ENCODE results near the gene FILIP1L.

FILIP1L gene

DNA sequence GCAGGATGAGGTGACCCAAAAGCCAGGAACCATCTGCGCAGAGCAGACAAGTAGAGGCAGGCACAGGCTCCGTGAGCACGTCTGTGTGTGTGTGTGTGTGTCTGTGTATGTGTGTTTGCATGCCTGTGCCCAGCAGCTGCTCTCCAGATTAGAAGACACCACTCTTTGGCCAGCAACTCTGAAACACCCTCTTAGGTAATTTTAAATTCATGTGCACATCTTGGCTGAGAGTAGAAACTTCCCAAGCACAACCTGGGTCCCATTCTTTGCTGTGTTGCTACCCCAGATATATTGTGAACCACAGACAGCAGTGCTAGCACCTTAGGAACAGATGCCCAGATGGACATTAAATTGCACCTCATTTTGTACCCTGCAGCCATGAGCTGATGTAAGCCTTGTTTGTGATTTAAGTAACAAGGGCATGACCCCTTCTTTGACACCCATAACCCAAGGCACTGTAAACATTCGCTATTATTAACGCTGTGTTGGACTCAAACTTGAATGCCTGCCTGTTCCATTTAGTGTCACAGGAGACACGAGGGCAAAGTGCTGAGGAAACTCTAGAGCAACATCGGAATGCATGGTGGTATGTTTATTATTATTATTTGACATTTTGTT, at the start of gene FILIP1L:
Gene FILIP1L (minus strand): TSS at position 89 of the 618 bp plus-strand sequence.
- no peak for DNase-seq

DNA sequence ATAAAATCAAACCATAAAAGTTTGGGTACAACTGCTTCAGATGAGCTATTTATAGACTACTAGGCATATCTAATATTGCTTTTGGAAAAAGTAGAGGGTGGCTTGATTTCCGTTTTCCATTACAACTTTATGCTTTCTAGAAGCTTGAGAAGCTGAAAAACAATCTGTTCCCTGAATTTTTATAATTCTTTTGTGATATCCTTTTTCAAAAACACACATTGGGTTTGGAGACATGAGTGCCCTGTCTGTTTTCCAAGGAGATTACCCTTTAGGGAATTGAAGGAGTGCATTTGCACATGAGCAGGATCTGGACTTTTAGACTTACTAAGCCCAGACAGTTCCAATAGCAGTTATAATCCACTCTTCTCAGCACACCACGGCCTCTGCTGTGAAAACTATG, 49.5 kb upstream of the FILIP1L start:
- DNase-seq: no peak

DNA sequence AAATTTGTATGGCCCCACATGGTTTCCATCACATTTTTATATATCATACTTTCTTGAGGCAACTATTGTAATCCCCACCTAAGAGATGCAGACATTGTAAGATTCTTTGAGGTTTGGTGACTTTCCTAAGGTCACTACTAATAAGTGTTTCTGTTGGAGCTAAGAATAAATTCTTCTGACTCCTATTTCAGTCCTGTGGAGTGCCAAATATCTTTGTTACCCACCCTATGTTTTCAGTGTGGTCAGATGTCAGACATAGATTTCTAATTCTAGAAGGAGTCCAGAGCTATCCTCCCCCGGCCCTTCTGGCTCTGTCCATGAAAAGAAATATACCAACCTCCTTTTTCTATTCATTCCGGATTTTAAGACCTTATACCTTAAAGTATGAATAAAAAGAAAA, 46.2 kb upstream of the FILIP1L start:
- no peak for DNase-seq

DNA sequence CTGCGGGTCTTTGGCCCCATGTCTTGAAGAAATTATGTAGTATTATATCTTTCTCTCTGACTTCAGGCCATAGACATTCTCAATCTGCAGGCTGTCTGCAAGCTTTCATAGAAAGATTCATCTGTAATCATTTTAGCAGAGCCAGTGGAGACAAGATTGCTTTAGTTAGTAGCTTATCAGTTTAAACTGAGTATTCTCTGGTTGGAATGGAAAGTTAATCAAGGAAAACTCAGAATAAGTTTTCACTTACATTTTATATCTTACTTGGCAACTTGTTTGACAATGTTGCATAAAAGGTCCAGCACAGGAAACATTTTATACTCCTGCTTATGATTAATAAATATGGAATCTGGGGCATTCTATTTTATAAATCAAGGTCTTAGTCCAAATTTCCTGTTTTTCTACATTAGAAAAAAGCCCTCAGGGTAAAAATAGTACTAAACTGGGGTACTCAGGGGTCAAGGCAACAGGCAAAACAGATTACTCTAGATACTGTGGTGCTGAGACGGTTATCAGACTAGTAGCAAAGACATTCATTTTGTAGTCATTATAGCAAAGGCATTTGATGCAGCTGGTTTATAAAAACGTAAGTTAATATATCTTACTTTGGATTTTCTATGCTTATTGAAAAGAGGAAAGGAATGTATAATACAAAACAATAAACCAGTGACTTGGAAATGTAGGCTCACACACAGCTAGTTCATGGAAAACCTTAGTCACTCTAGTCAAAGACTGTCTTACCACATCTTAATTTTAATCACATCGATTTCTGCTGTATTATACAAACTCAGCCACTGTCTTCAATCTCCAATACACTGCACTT, 45.2 kb upstream of the FILIP1L start:
- DNase-seq: no peak

DNA sequence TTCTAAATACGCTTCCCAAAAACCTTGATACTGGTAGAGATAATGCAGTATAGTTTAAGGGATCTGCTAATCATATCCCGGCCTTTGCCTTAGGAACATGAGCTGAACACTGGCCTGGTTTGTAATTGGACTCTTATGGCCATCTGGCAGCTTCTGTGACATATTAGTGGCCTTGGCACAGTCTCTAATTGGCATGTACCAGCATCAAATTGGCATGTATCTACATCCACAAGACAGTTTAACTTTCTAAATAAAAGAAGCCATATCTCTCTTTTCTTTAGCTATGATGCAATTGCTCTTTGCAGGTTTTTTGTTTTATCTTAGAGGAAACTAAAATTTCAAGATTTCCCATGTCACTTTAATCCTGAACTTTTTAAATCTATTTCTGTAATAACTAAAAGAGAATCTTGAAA, 44.6 kb upstream of the FILIP1L start:
- no peak for DNase-seq

DNA sequence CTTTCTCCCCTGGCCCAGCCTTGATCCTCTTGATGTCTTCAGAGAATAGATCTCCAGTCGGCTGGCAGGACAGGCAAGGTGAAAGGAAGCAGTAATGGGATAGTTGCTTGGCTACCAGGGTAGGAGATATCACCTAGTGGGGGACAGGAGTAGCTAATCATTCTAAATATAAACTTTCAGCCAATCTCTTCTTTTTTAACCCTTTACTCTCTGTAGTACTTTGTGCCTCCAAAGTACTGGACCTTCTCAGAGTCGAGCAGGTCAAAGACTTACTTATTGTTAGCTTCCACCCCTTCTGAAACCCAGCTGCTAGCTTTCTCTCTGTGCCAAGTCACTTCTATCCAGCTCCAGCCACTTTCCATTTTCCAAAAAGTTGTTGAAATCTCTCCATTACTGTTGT, 43.4 kb upstream of the FILIP1L start:
- no peak for DNase-seq

DNA sequence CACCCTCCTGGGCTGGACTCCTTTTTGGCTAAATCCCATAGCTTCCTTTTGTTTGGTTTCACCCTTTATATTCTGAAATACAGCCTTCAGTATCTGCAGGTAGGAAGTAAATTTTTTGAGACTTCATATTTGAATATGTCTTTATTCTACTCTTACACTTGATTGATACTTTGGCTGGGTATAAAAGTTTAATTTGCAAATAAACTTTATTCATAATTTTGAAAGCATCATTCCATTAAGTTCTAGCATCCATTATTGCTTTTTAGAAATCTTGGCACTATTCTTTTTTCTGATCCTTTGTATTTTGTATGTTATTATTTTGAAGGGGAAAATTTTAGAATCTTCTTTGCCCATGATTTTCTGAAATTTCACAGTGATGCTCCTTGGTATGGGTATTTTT, 41.3 kb upstream of the FILIP1L start:
- DNase-seq: no peak

DNA sequence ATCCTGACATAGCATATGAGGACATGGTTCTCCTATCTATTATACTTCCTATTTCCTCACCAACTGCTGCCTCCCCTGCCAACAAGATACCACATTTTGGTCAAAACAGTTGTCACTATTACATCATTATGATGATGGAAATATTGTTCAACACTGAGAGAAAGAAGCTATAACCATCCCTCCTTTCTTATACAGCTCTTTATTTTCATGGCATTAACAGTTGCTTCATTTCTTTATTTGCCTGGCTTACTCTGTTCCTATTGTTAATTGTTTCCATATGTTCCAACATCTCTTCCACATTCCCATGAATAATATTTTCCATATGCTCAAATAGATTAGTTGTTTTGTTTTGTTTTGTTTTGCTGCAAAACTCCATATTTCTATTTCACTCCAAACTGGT, 40.8 kb upstream of the FILIP1L start:
- no peak for DNase-seq

DNA sequence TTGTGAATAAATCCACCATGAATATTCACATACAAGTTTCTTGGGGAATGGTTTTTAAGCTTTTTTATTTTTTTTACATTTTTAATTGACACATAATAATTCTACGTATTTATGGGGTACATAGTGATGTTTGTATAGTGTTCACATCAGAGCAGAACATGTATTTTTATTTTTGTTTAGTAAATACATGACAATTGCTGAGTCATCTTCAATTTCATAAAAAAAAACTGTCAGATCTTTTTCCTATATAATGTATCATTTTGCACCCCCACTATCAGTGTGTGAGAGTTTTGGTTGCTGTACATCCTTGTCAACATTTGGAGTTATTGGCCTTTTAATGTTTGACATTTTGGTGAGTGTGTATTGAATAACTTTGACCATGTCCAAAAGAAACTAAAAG, 39.9 kb upstream of the FILIP1L start:
- DNase-seq: no peak

DNA sequence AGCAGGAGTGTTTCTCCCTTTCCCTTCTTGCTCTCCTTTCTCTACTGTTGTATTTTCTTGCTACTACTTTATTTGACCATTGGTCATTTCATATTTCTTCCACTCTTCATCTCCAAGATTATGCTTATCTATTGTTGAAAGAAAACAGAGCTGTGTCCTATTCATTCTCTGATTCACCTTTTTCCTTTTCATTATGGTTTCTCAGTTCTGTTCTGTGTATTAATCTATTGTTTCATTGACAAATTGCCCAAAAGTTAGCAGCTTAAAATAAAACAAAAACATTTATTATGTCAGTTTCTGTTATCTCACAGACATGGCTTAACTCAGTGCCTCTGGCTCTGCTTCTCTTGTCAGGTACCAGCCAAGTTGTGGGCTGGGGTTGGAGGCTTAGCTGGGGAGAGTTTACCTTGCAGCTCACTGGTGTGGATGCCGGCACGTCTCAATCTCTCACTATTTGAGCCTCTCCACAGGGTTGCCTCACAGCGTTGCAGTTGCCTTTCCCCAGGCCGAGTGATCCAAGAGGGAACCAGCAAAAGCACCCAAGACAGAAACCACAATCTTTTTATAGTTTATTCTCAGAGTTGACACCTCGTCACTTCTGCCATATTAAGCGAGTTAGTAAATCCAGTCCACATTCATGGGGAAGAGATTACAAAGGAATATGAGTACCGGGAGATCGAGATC, 36.9 kb upstream of the FILIP1L start:
- DNase-seq: no peak

DNA sequence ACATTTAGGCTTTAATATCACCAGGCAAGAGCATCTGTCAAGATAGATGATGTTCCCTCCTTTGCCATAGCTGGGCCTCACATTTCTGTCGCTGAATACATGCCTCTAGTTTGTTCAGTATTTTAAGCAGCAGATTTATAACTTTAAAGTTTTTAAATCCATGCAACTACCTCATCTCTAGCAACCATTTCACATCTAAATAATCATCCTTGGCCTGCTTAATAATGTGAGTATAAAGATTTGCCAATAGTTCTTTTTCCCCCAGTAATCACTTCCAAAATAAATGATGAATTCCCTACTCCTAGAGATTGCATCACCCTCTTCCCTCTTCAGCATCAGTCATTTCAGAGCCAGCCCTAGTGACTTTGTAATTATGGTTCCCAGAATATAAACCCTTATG, 36.2 kb upstream of the FILIP1L start:
- no peak for DNase-seq

DNA sequence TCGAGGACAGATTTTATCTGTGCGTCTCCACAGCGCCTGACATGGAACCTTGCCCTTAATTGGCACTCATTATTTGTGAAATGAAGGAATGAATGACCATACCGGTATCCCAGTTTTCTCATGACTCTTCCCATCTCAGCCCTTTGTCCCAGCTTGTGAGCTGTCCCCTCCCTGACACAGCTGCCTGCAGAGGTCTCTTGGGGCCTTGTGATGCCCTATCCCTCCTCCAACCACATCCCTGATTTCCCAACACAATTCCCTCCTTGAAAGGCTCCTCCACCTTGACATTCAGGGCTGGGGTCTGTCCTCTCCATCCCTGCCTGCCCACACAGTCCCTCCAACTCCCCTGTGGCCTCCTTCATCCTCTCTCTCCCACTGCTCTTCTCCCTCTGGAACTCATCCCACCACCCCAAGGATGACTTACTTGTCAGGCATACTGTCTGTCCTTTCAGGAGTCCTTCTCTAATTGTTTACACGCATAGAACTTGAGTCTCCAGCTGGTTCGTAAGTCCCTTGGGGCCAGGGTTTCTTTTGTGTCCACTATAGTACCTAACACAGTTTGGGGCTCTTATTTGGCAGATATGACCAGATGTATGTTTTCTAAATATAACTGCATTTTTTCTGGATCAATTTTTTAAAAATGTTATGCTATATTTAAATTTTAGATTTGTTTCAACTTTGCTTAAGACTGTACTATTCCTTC, 35.6 kb upstream of the FILIP1L start:
- no peak for DNase-seq

DNA sequence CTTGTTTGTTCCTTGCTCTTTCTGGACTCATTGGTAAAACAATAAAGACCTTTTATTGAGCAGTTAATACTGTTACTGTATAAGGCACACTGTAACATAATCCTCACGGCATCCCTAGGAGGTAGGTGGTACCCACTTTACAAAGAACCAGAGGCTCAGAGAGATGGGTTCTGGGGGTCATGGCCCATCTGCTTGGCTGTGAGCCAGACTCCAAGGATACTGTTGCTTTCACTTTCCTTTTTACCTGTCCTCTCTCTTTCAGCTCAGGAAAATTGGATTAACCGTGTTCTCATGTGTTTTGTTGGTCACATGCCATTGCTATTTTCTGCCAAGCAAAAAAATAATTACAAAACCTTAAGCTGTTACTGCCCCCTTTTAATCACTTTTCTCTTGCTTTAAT, 34.8 kb upstream of the FILIP1L start:
- peak; percentile 5 for DNase-seq

DNA sequence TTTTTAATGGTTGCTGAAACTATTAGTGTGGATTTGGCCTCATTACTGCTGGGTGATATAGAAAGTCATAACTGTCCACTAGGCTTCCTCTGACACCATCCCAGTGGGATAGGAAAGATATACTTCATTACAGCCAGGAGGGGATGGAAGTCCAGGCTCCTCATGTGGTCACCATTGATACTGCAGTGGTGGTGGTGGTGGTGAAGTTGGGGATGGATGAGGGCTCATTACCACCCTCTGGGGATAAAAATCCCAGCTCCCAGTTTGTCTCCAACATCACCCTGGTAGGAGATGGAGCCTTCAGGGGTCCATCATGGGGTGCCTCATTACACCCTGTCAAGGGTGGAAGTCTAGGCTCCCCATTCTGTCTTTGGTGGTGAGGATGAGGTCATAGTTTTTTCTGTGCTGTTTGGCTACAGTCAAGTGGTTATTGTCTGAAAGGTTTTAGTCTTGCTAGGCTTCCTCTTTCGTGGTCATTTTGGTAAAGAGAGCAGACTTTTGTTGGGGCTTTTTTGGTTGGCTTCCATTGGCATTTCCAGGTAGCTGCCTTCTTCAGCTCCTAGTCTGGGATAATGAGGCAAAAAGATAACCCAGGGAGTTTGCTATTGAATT, 30.1 kb upstream of the FILIP1L start:
- no peak for DNase-seq

DNA sequence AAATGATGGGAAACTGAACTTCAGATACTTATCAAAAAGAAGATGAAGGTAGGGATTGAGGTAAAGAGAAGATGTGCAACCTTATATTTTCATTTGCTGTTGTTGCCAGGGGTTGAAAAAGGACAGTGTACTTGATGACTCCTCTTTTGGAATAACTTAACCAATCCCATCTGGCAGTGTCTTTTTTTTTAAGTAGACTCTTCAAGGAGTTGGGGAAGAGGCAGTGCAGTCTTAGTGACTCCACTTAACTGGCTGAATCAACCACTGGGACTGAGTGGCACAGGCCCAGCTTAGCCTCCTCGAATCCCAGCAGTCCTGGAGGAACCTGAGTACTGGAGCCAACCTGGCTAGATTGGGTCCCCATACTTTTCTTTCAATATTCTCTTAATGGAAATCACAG, 27.3 kb upstream of the FILIP1L start:
- DNase-seq: no peak

DNA sequence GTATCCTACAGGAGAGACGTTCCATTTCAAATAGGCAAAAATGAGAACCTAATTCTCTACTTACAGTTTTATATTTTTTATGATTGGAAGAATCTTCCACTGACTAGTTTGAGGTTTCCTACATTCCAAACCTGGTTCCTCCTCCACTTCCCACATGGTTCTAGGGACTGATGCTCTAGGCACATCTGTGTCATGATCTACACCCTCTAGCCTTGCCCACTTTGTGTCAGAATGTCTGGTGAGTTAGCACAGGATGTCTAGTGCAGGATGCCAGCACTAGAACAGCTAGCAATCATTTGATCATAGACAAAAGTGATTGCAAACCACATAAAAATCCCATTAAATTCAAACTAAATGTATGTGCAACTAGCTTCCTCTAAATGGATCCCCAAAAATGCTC, 26.7 kb upstream of the FILIP1L start:
- DNase-seq: no peak

DNA sequence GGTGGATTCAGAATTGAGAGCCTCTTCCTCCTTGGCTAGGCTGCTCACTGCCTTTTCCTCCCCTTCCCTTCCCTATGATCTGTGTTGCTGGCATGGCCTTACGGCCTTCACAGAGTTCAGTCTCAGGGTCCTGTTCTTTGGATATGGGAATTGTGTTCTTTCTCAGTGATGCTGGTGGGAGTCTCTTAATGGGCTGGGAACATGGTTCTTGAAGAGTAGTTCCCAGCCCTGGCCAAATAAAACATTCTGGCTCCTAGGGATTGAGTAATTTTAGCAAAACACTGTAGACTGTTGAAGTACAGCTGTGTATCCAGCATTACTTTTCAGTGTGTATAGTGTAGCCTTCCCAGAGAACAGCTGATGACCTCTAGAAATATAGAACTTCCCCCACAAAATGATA, 22.6 kb upstream of the FILIP1L start:
- DNase-seq: no peak

DNA sequence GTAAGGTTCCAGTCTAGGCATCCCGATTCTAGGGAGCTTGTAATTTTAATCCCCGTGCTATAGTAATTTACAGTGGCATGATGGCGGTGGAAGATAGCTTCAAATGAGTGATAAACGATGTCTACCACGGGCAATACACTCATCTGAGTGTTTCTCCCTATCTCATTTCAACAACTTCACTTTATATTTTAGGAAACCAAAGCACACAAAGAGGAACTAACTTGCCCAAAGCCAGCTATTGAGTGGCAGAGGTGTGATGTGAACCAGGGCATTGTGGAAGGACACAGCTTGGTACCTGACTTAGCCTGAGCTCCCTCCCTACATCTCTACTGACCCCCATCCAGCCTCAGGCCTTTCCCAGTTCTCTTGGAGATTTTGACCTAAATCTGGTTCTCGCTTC, 16.9 kb upstream of the FILIP1L start:
- no peak for DNase-seq

DNA sequence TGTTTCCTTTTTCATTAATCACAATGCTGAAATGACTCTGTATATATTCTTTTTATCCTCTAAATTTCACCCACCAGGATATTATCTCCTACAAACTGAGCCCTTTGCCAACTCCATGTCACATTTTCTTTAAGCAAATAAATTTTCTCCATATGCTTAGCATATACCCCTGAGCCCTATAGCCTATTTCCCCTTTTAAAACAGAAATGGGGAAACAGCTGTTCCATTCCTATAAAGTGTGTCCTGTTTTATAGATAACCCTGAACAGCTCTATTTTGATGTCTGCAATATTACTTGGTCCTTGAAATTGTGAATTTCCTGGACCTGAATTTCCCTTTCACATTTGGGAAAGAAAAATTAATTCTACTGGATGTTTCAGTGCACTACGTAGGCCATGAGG, 15.6 kb upstream of the FILIP1L start:
- no peak for DNase-seq

DNA sequence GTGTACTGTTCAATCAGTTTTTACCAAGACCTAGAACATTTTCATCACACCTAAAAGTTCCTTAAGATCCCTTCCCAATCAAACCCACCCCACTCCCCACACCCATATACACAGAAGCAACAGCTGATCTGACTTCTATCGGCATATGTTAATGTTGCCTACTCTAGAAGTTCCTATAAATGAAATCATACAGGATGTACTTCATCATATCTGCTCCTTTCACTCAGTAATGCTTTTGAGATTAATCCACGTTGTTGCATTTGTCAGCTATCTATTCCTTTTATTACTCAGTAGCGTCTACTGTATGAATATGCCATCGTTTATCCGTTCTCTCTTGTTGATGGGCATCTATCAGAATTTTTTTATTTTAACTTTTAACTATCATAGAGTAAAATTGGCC, 14.3 kb upstream of the FILIP1L start:
- no peak for DNase-seq

DNA sequence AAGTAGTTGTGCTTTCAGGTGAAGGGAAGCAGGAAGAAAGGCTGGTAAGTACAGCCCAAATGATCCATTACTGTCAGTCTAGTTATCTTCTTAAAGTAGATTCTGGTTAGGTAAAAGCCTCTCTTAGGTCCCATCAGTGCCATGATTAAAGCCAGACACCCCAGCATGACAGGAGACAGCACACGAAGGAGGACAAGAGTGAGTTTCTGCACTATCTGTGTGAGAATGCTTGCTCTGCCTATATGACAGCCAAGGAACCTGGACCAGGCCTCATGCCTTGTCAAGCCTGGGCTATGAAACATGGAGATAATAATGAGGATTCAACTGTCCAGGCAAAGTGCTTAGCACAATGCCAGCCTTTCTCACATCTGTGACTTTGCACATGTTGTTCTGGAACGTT, 13.5 kb upstream of the FILIP1L start:
- DNase-seq: no peak

DNA sequence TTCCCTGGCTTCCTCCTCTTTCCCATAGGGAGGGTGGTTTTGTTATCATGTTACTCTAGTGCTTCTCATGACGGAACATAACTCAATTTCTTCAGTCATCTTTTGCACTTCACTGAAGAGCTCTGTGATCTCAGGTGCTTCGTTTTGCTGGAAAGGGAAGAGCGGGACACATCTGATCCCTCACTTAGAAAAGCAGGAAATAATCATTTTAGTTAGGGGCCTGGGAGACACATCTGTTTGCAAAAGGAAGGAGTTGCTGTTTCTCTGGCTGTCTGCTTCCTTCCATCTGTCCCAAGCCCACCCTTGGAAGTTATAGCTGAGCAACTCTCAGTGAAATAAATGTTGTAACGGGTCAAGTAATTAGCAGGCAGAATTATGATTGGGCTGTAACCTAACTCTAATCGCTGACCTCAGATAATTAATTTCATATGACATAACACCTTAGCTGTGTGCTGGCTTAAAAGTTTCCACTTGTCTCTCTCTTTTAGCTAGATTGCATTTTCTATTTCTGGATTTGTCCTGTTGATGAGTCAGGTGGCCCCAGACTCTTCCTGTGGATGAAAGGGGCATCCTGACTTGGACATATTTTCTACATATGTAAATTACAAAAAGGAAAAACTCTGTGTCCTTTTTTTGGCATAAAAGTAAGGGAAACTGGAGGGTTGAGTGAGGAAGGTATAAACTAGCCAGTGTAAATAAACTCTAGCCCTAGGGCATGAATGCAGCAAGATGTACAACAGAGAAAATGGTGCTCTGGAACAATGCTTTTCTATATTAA, 11.0 kb upstream of the FILIP1L start:
- no peak for DNase-seq

Measured in NCI-H345 (cell line).